Esophagus muscularis mucosa (tissue), 4 donors: ENCODE data around the gene PGK1. TPM values are rescaled to one million over a fixed set of nuclear protein-coding genes. Genes with fewer than 3 reads are reported as not detected.

Experiments
- DNase-seq: peaks from one replicate; pipeline ENCODE4 v3.0.0-alpha.2; 2017; ENCODE audit errors: extremely low spot score
- H3K27ac ChIP-seq, 4 donors: fragments of 200-600 bp; sonication (generic); replicated peaks in 1 of 4; 1 replicate in 3 of 4; 2 replicates in 1 of 4; pipeline ENCODE4 v1.5.1; 2016 to 2019; ENCODE audit warnings: mild to moderate bottlenecking in 1 of 4
- H3K27me3 ChIP-seq, 4 donors: fragments of 200-600 bp; sonication (generic); one replicate each; pipeline versions ENCODE4 v1.5.1 to v1.6.0; 2016 to 2019
- H3K36me3 ChIP-seq, 4 donors: fragments of 200-600 bp; sonication (generic); one replicate each; pipeline ENCODE4 v1.5.1; 2016 to 2019
- H3K4me1 ChIP-seq, 4 donors: fragments of 200-600 bp; sonication (generic); one replicate each; pipeline ENCODE4 v1.5.1; 2016 to 2019
- H3K4me3 ChIP-seq, 4 donors: fragments of 200-600 bp; sonication (generic); 1 replicate in 2 of 4; 2 replicates in 2 of 4; pipeline ENCODE4 v1.5.1; 2016 to 2019; ENCODE audit warnings: mild to moderate bottlenecking in 4 of 4, moderate library complexity in 1 of 4
- H3K9me3 ChIP-seq, 4 donors: fragments of 200-600 bp; sonication (generic); 1 replicate in 3 of 4; 2 replicates in 1 of 4; pipeline ENCODE4 v1.5.1; 2016 to 2019
- EP300 ChIP-seq: sonication (generic); formaldehyde crosslinking; IDR thresholded peaks from one replicate; pipeline ENCODE4 v1.6.1; 2017; ENCODE audit warnings: antibody characterized with exemption
- POLR2A ChIP-seq: fragments of 450-650 bp; IDR thresholded peaks from one replicate; pipeline ENCODE4 v1.6.1; 2017; ENCODE audit warnings: antibody characterized with exemption, moderate library complexity, mild to moderate bottlenecking, low read depth
- POLR2AphosphoS5 ChIP-seq, 2 donors: sonication (generic); formaldehyde crosslinking; IDR thresholded peaks; one replicate each; pipeline ENCODE4 v1.6.1; 2017; ENCODE audit warnings: antibody characterized with exemption in 2 of 2
- WGBS: methylation state at CpG from one replicate; pipeline ENCODE4 v1.1.5; 2018; 5-methylcytosine and 5-hydroxymethylcytosine counted together
- intact Hi-C: fragments of 100-400 bp; cut with DNase I; formaldehyde crosslinking; loops from one replicate; pipeline ENCODE4 v1.15.1; 2023
- total RNA-seq, 4 donors: library from RNA; depleted of rRNA; stranded (reverse); fragments of >200 nt; gene quantifications; one replicate each; pipeline versions ENCODE4 v1.1.0 to v1.2.1, GENCODE V29; 2016
- TF ChIP-seq, protein P1 (sequence below), 3 experiments: fragments of 200-600 bp in 2 of 3; fragments of 450-650 bp in 1 of 3; sonication (generic) in 2 of 3; IDR thresholded peaks; one replicate each; pipeline ENCODE4 v1.5.1; 2017 to 2019; ENCODE audit warnings: antibody characterized with exemption in 3 of 3, mild to moderate bottlenecking in 2 of 3, moderate library complexity in 1 of 3

Gene PGK1
- total RNA-seq, 4 donors from 2014 or later: 187 to 236 (median 229) TPM

DNA sequence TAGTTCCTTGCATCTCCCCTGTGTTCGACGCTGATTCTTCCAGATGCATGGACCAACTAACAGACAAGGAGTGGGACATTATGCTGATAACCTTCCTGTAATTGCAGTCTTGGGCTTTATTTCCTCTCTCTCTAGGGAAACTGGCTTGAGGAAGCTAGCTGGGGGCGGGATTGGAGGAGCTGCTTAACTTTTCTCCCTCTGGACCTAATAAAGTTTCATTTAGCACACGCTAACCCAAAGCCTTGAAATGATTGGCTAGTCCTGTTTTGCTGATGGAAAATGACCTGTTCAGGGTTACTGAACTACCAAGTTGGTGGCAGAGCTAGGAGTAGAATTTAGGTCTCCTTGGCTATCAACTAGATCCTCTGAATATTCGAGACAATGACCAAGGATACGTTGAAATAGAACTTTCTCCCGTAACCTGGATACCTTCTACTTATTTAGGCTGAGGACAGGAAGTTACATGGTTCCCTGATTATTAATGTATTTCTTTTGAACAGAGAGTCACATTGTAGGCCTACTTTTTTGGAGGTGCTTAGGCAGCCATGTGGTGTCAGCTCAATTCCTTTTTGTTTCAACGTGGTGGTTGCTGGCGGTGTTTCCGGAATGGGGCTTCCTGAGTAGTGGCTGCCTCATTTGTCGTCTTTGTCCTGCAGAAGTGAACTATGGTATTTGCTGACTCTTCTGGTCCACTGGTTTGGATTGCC lies 2.0 kb downstream of the PGK1 start:
- intact Hi-C loops: no loop called here
- TF ChIP-seq POLR2A (no peak), EP300 (no peak), POLR2AphosphoS5 (IDR thresholded peaks at IDR 0.05) (no peak)
- TF ChIP-seq, protein P1, sequence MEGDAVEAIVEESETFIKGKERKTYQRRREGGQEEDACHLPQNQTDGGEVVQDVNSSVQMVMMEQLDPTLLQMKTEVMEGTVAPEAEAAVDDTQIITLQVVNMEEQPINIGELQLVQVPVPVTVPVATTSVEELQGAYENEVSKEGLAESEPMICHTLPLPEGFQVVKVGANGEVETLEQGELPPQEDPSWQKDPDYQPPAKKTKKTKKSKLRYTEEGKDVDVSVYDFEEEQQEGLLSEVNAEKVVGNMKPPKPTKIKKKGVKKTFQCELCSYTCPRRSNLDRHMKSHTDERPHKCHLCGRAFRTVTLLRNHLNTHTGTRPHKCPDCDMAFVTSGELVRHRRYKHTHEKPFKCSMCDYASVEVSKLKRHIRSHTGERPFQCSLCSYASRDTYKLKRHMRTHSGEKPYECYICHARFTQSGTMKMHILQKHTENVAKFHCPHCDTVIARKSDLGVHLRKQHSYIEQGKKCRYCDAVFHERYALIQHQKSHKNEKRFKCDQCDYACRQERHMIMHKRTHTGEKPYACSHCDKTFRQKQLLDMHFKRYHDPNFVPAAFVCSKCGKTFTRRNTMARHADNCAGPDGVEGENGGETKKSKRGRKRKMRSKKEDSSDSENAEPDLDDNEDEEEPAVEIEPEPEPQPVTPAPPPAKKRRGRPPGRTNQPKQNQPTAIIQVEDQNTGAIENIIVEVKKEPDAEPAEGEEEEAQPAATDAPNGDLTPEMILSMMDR (IDR thresholded peaks at IDR 0.05): no peak
- peaks cover 10 to 59% (median 46%) of the 10 kb centered on the region in 4 donors for H3K4me1 ChIP-seq
- no peaks in the 10 kb centered on the region for H3K9me3 ChIP-seq
- H3K36me3 ChIP-seq: peaks cover 0 to 11% (median 5%) of the 10 kb centered on the region in 4 donors
- peak overlapping the region; percentile 67 to 83 (median 70) for H3K4me3 ChIP-seq
- no peak for DNase-seq
- H3K27me3 ChIP-seq: no peaks in the 10 kb centered on the region
- whole genome bisulfite sequencing: 51% methylated on average over 11 of the region's 11 CpGs
- H3K27ac ChIP-seq: peak overlapping the region; percentile 88 to 97 (median 96)

DNA sequence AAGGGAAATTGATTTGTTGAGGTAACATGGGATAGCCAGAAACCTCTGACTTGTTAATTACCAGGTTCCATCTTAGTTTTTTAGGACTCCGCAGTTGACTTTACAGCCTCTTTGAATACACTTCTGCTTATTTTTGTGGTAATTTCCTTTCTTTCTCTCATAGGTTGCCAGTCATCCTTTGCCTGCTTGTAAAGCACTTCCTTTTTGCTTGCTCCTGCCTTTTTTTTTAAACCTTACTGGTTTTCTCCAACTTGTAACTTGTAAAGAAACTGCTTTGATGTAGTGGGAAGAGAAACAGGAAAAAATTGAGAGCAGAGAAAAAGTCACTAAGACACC lies 2.6 kb downstream of the PGK1 start:
- TF ChIP-seq, protein P1 (IDR thresholded peaks at IDR 0.05): no peak
- TF ChIP-seq POLR2A (no peak), EP300 (no peak), POLR2AphosphoS5 (IDR thresholded peaks at IDR 0.05) (no peak)
- peaks cover 10 to 64% (median 48%) of the 10 kb centered on the region in 4 donors for H3K4me1 ChIP-seq
- H3K36me3 ChIP-seq: peaks cover 0 to 16% (median 9%) of the 10 kb centered on the region in 4 donors
- no peaks in the 10 kb centered on the region for H3K9me3 ChIP-seq
- 93% methylated on average over 1 of the region's 1 CpG for WGBS
- H3K27me3 ChIP-seq: no peaks in the 10 kb centered on the region
- peak overlapping the region; percentile 67 to 83 (median 70) for H3K4me3 ChIP-seq
- no peak for DNase-seq
- H3K27ac ChIP-seq: peak overlapping the region; percentile 88 to 97 (median 96)
- intact Hi-C loops: no loop called here

DNA sequence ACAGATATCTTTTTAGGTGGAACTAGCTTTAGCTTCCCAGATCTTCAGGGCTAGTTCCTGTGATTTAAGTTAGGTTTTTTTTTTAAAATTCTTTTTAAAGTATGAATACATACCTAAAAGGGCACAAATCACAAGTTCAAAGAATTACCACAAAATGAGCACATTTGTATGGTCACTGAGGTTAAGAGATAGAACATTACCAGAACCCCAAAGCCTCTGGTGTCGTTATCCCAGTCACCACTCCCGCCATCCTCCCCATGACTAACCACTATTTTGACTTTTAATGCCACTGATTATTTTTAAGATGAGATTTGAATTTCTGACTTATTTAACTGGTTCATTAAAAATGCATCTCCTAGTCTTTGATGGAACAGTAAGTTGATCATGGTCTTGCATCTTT lies 5.4 kb downstream of the PGK1 start:
- WGBS: 73% methylated on average over 2 of the region's 2 CpGs
- H3K4me3 ChIP-seq: no peak overlapping the region
- TF ChIP-seq, protein P1 (IDR thresholded peaks at IDR 0.05): no peak
- TF ChIP-seq POLR2A (no peak), POLR2AphosphoS5 (IDR thresholded peaks at IDR 0.05) (no peak), EP300 (no peak)
- no peak for DNase-seq
- H3K4me1 ChIP-seq: peaks cover 10 to 72% (median 53%) of the 10 kb centered on the region in 4 donors
- intact Hi-C loops: no loop called here
- no peaks in the 10 kb centered on the region for H3K27me3 ChIP-seq
- peaks cover 8 to 43% (median 23%) of the 10 kb centered on the region in 4 donors for H3K36me3 ChIP-seq
- H3K9me3 ChIP-seq: no peaks in the 10 kb centered on the region
- peak overlapping the region in 1 of 4 donors; percentile 26 for H3K27ac ChIP-seq

GRCh38 chrX:78111140-78111931 lies 7.3 kb downstream of the PGK1 start:
- no peak for DNase-seq
- WGBS: 71% methylated on average over 10 of the region's 10 CpGs
- Histone ChIP-seq H3K27me3 (no peaks in the 10 kb centered on the region), H3K27ac (no peak overlapping the region), H3K4me3 (no peak overlapping the region), H3K9me3 (no peaks in the 10 kb centered on the region), H3K4me1 (peaks cover 10 to 68% (median 43%) of the 10 kb centered on the region in 4 donors), H3K36me3 (peaks cover 17 to 61% (median 41%) of the 10 kb centered on the region in 4 donors)
- intact Hi-C loops: no loop called here
- TF ChIP-seq POLR2AphosphoS5 (IDR thresholded peaks at IDR 0.05) (no peak), POLR2A (no peak), EP300 (no peak)
- TF ChIP-seq, protein P1 (IDR thresholded peaks at IDR 0.05): no peak
